Measurements from ENCODE around the gene SLMAP. TPM values are rescaled to one million over a fixed set of nuclear protein-coding genes. Genes with fewer than 3 reads are reported as not detected.
"Not testable (repeated sequence)": the region's sequence is repeated elsewhere in the genome, so short reads cannot be mapped to it uniquely, and the experiment has no call there.

Gene SLMAP
- total RNA-seq, 1 donor from 2014 or later, result 50.3 TPM

- Histone ChIP-seq H3K36me3 (ENCODE audit: control insufficient read depth, insufficient read depth, low read length) (peaks cover 2% of the 10 kb centered on the region), H3K27me3 (ENCODE audit: control insufficient read depth, insufficient read depth, low read length) (no peaks in the 10 kb centered on the region), H3K4me3 (ENCODE audit: low read depth, low read length) (no peak overlapping the region)
- no peak for TF ChIP-seq CTCF (IDR thresholded peaks at IDR 0.05; ENCODE audit: insufficient read depth, low read length, severe bottlenecking)
- DNase-seq (ENCODE audit: low read depth) (no peak), FAIRE-seq (no peak)
These were observed 120.5 kb downstream of the SLMAP start for GRCh38 chr3:57876632-57877031.

- Histone ChIP-seq H3K27me3 (ENCODE audit: control insufficient read depth, insufficient read depth, low read length) (no peaks in the 10 kb centered on the region), H3K4me3 (ENCODE audit: low read depth, low read length) (no peak overlapping the region), H3K36me3 (ENCODE audit: control insufficient read depth, insufficient read depth, low read length) (peaks cover 2% of the 10 kb centered on the region)
- TF ChIP-seq CTCF (IDR thresholded peaks at IDR 0.05; ENCODE audit: insufficient read depth, low read length, severe bottlenecking), result no peak
- FAIRE-seq (no peak), DNase-seq (ENCODE audit: low read depth) (no peak)
These were observed 121.0 kb downstream of the SLMAP start for GRCh38 chr3:57877116-57877515.

GRCh38 chr3:57884436-57884835 lies 128.3 kb downstream of the SLMAP start:
- H3K27me3 ChIP-seq (ENCODE audit: control insufficient read depth, insufficient read depth, low read length); FAIRE-seq; DNase-seq (ENCODE audit: low read depth); H3K4me3 ChIP-seq (ENCODE audit: low read depth, low read length); H3K36me3 ChIP-seq (ENCODE audit: control insufficient read depth, insufficient read depth, low read length): not testable (repeated sequence)

GRCh38 chr3:57889807-57890206 lies 133.7 kb downstream of the SLMAP start:
- FAIRE-seq (no peak), DNase-seq (ENCODE audit: low read depth) (no peak)
- Histone ChIP-seq H3K4me3 (ENCODE audit: low read depth, low read length) (no peak overlapping the region), H3K36me3 (ENCODE audit: control insufficient read depth, insufficient read depth, low read length) (no peaks in the 10 kb centered on the region), H3K27me3 (ENCODE audit: control insufficient read depth, insufficient read depth, low read length) (no peaks in the 10 kb centered on the region)
- no peak for TF ChIP-seq CTCF (IDR thresholded peaks at IDR 0.05; ENCODE audit: insufficient read depth, low read length, severe bottlenecking)

DNA sequence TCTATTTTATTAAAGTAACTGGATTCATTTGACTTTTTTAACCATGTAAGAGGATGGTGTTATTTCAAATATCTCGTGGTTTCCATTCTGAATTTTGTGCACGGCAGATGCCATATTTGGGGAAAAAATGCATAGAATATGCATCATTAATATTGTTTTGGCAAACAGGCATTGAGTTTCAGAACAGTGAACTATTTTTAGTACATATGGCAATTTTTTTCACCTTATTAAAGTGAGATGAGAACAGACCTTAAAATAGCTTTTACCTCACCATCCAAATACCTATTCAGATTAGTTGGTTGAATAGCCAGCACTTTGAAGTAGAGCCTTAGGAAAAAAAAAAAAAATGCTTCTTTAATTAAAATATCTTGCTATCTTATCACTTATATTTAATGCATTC lies 134.8 kb downstream of the SLMAP start:
- Histone ChIP-seq H3K27me3 (ENCODE audit: control insufficient read depth, insufficient read depth, low read length) (no peaks in the 10 kb centered on the region), H3K4me3 (ENCODE audit: low read depth, low read length) (no peak overlapping the region), H3K36me3 (ENCODE audit: control insufficient read depth, insufficient read depth, low read length) (no peaks in the 10 kb centered on the region)
- no peak for DNase-seq (ENCODE audit: low read depth)
- FAIRE-seq, result no peak
- no peak for TF ChIP-seq CTCF (IDR thresholded peaks at IDR 0.05; ENCODE audit: insufficient read depth, low read length, severe bottlenecking)

GRCh38 chr3:57892423-57892822 lies 136.3 kb downstream of the SLMAP start:
- H3K36me3 ChIP-seq (ENCODE audit: control insufficient read depth, insufficient read depth, low read length), result no peaks in the 10 kb centered on the region
- FAIRE-seq (no peak), DNase-seq (ENCODE audit: low read depth) (peak; percentile 70)
- no peak for TF ChIP-seq CTCF (IDR thresholded peaks at IDR 0.05; ENCODE audit: insufficient read depth, low read length, severe bottlenecking)
- H3K27me3 ChIP-seq (ENCODE audit: control insufficient read depth, insufficient read depth, low read length), result no peaks in the 10 kb centered on the region
- H3K4me3 ChIP-seq (ENCODE audit: low read depth, low read length), result no peak overlapping the region
